B cell (primary cell): ENCODE measurements around the gene SLIT3. TPM values are rescaled to one million over a fixed set of nuclear protein-coding genes. Genes with fewer than 3 reads are reported as not detected.

Experiments
- ATAC-seq: fragments of 200-7000 bp; cut with Tn5 transposase; one replicate; pipeline ENCODE4 v1.10.0; 2021; ENCODE audit warnings: low read depth, mild to moderate bottlenecking, moderate number of reproducible peaks, moderate library complexity
- CTCF ChIA-PET: fragments of 350-600 bp; sonication (Branson Sonifier 250); formaldehyde crosslinking; loops from one replicate; lab custom pipeline; 2021; ENCODE audit warnings: antibody characterized with exemption, inconsistent platforms; lab: Charles Lee
- POLR2A ChIA-PET: fragments of 350-600 bp; sonication (Branson Sonifier 250); formaldehyde crosslinking; loops from one replicate; lab custom pipeline; 2021; ENCODE audit warnings: antibody characterized with exemption; lab: Charles Lee
- DNase-seq: peaks from one replicate; pipeline ENCODE4 v3.0.0; 2013
- H2AFZ ChIP-seq: 2 replicates; pipeline ENCODE4 v1.6.1; 2012; ENCODE audit warnings: mild to moderate bottlenecking, low read depth, low read length; ENCODE audit not compliant: insufficient read depth, poor library complexity, severe bottlenecking
- H3K27ac ChIP-seq, 2 donors: 1 replicate in 1 of 2; 2 replicates in 1 of 2; pipeline ENCODE4 v1.5.1; 2012 to 2013; ENCODE audit warnings: low read length in 2 of 2, mild to moderate bottlenecking in 2 of 2, moderate library complexity in 1 of 2
- H3K27me3 ChIP-seq, 4 experiments: fragments of 200-600 bp in 1 of 4; sonication (generic) in 1 of 4; replicated peaks in 1 of 4; 1 replicate in 2 of 4; 2 replicates in 2 of 4; pipeline versions ENCODE4 v1.6.1 to v1.7.0; 2013 to 2016; ENCODE audit warnings: low read length in 3 of 4, mild to moderate bottlenecking in 2 of 4, mixed read lengths in 1 of 4, moderate library complexity in 1 of 4; ENCODE audit not compliant: insufficient read depth in 4 of 4, control insufficient read depth in 3 of 4; ENCODE audit errors: control extremely low read depth in 1 of 4
- H3K36me3 ChIP-seq, 2 experiments: replicated peaks in 1 of 2; 1 replicate in 1 of 2; 2 replicates in 1 of 2; pipeline versions ENCODE4 v1.6.1 to v1.7.1; 2013; ENCODE audit warnings: low read length in 1 of 2; ENCODE audit not compliant: insufficient read depth in 2 of 2, control insufficient read depth in 1 of 2; ENCODE audit errors: control extremely low read depth in 1 of 2, extremely low read depth in 1 of 2
- H3K4me1 ChIP-seq, 2 donors: fragments of 200-600 bp in 1 of 2; sonication (generic) in 1 of 2; 1 replicate in 1 of 2; 2 replicates in 1 of 2; pipeline versions ENCODE4 v1.5.1 to v1.6.1; 2013 to 2017; ENCODE audit warnings: low read length in 2 of 2; ENCODE audit not compliant: control insufficient read depth in 2 of 2, insufficient read depth in 2 of 2
- H3K4me2 ChIP-seq: replicated peaks from 2 replicates; pipeline ENCODE3; 2012; ENCODE audit warnings: mild to moderate bottlenecking, low read depth, low read length; ENCODE audit not compliant: poor library complexity, severe bottlenecking
- H3K4me3 ChIP-seq, 5 experiments: fragments of 200-600 bp in 1 of 5; sonication (generic) in 1 of 5; 1 replicate in 3 of 5; 2 replicates in 2 of 5; pipeline versions ENCODE4 v1.5.1 to v1.7.0; 2011 to 2016; ENCODE audit warnings: low read length in 4 of 5, mild to moderate bottlenecking in 4 of 5, low read depth in 2 of 5, control low read depth in 1 of 5, moderate library complexity in 1 of 5; ENCODE audit not compliant: insufficient read depth in 1 of 5; ENCODE audit errors: control extremely low read depth in 1 of 5, extremely low read depth in 1 of 5
- H3K79me2 ChIP-seq: fragments of 200-600 bp; sonication (generic); one replicate; pipeline ENCODE4 v1.6.0; 2016; ENCODE audit warnings: low read length; ENCODE audit not compliant: control insufficient read depth, insufficient read depth
- H3K9ac ChIP-seq: fragments of 200-600 bp; sonication (generic); 2 replicates; pipeline ENCODE4 v1.6.1; 2017; ENCODE audit warnings: mild to moderate bottlenecking, low read length, moderate library complexity
- H3K9me3 ChIP-seq, 3 donors: one replicate each; pipeline versions ENCODE4 v1.6.1 to v1.7.1; 2013; ENCODE audit warnings: low read length in 2 of 3; ENCODE audit not compliant: control insufficient read depth in 2 of 3, insufficient read depth in 1 of 3; ENCODE audit errors: control extremely low read depth in 1 of 3
- H4K20me1 ChIP-seq: 2 replicates; pipeline ENCODE4 v1.6.0; 2012; ENCODE audit warnings: mild to moderate bottlenecking, low read length; ENCODE audit not compliant: insufficient read depth, control insufficient read depth, poor library complexity, severe bottlenecking
- H3K27ac Mint-ChIP-seq: one replicate; pipeline ENCODE4 v1.8.0; 2021; ENCODE audit warnings: mixed read lengths
- H3K27me3 Mint-ChIP-seq: one replicate; pipeline ENCODE4 v1.8.0; 2021; ENCODE audit warnings: mixed read lengths
- H3K4me1 Mint-ChIP-seq: one replicate; pipeline ENCODE4 v1.8.0; 2021; ENCODE audit warnings: mixed read lengths
- H3K4me3 Mint-ChIP-seq: one replicate; pipeline ENCODE4 v1.8.0; 2021; ENCODE audit warnings: mixed read lengths
- H3K9me3 Mint-ChIP-seq: one replicate; pipeline ENCODE4 v1.8.0; 2022; ENCODE audit warnings: mixed read lengths; ENCODE audit not compliant: insufficient read depth
- CTCF ChIP-seq: fragments of 200-600 bp; IDR thresholded peaks from one replicate; pipeline ENCODE4 v1.8.0; 2022; ENCODE audit warnings: antibody characterized with exemption, mild to moderate bottlenecking
- EZH2 ChIP-seq: IDR thresholded peaks from 2 replicates; pipeline ENCODE4 v1.6.1; 2012; ENCODE audit warnings: borderline replicate concordance, low read depth, mild to moderate bottlenecking, moderate library complexity, low read length; ENCODE audit not compliant: insufficient read depth, poor library complexity, severe bottlenecking
- WGBS: methylation state at CpG from one replicate; pipeline ENCODE4 v1.1.5; 2013; ENCODE audit warnings: missing lambda C conversion rate; ENCODE audit not compliant: insufficient coverage; 5-methylcytosine and 5-hydroxymethylcytosine counted together
- intact Hi-C: fragments of 100-400 bp; cut with micrococcal nuclease; formaldehyde crosslinking; loops from one replicate; pipeline ENCODE4 v1.10.0; 2022
- polyA plus RNA-seq: library from polyadenylated mRNA; depleted of rRNA; stranded (reverse); fragments of >200 nt; gene quantifications from 2 replicates; pipeline ENCODE4 v1.2.3, GENCODE V29; 2012
- total RNA-seq, 2 donors: library from RNA; stranded (reverse); fragments of 120-200 nt in 1 of 2; gene quantifications; 1 replicate in 1 of 2; 2 replicates in 1 of 2; pipeline versions ENCODE4 v1.2.3 to v1.2.4, GENCODE V29; 2013 to 2022

SLIT3 gene
- total and polyA plus RNA-seq, 2 donors (not counting 1 experiment from before 2014, with no cell fraction given): not detected

- DNase-seq (no peak), ATAC-seq (no peak)
- no peaks in the 10 kb centered on the region for H3K79me2 ChIP-seq
- no peak overlapping the region for H3K27ac ChIP-seq
- ChIA-PET POLR2A (no interaction called here), CTCF (interaction anchor here (0.5 kb wide), 1 partner anchor 38 kb away, joined by 3 read pairs; no protein-coding TSS in a partner anchor)
- Mint-ChIP-seq H3K27me3 (no peaks in the 10 kb centered on the region), H3K4me3 (no peak overlapping the region), H3K9me3 (no peaks in the 10 kb centered on the region), H3K27ac (no peak overlapping the region), H3K4me1 (no peaks in the 10 kb centered on the region)
- no peaks in the 10 kb centered on the region for H3K36me3 ChIP-seq
- H4K20me1 ChIP-seq: no peaks in the 10 kb centered on the region
- H3K9ac ChIP-seq: no peak overlapping the region
- no peaks in the 10 kb centered on the region for H3K27me3 ChIP-seq
- WGBS: 54% methylated on average over 9 of the region's 10 CpGs
- no peak overlapping the region for H2AFZ ChIP-seq
- intact Hi-C loops: no loop called here
- no peaks in the 10 kb centered on the region for H3K4me1 ChIP-seq
- no peak overlapping the region for H3K4me3 ChIP-seq
- no peak overlapping the region for H3K4me2 ChIP-seq
- TF ChIP-seq CTCF (no peak), EZH2 (no peak)
- H3K9me3 ChIP-seq: no peaks in the 10 kb centered on the region
Observed at GRCh38 chr5:168654211-168654721, 646.7 kb downstream of the SLIT3 start.

- no peaks in the 10 kb centered on the region for H3K9me3 ChIP-seq
- H3K27ac ChIP-seq: no peak overlapping the region
- Mint-ChIP-seq H3K9me3 (no peaks in the 10 kb centered on the region), H3K27me3 (no peaks in the 10 kb centered on the region), H3K4me1 (no peaks in the 10 kb centered on the region), H3K4me3 (no peak overlapping the region), H3K27ac (no peak overlapping the region)
- no peaks in the 10 kb centered on the region for H3K36me3 ChIP-seq
- ATAC-seq (no peak), DNase-seq (no peak)
- H3K27me3 ChIP-seq: no peaks in the 10 kb centered on the region
- H3K4me2 ChIP-seq: no peak overlapping the region
- H4K20me1 ChIP-seq: no peaks in the 10 kb centered on the region
- CTCF ChIA-PET: no interaction called here
- intact Hi-C loops: no loop called here
- no peaks in the 10 kb centered on the region for H3K79me2 ChIP-seq
- 67% methylated on average over 1 of the region's 4 CpGs for WGBS
- H3K9ac ChIP-seq: no peak overlapping the region
- no peak overlapping the region for H3K4me3 ChIP-seq
- POLR2A ChIA-PET: no interaction called here
- TF ChIP-seq CTCF: no peak
- no peak for TF ChIP-seq EZH2
- no peaks in the 10 kb centered on the region for H3K4me1 ChIP-seq
- H2AFZ ChIP-seq: no peak overlapping the region
Observed at GRCh38 chr5:168653626-168654025, 647.3 kb downstream of the SLIT3 start.
